Daoy (cell line): ENCODE data around the gene GMPR. TPM values are rescaled to one million over a fixed set of nuclear protein-coding genes. Genes with fewer than 3 reads are reported as not detected.

Source experiments
- DNase-seq: peaks from one replicate; pipeline ENCODE4 v3.0.0-alpha.2; 2015; ENCODE audit warnings: low read depth
- total RNA-seq: library from RNA; depleted of rRNA; stranded (reverse); fragments of >200 nt; shearing (Covaris generic); gene quantifications from 2 replicates; pipeline ENCODE4 v1.2.3, GENCODE V29; 2014

The GMPR gene
- total RNA-seq, 1 experiment from 2014 or later, result 6.5 TPM

- DNase-seq, result no peak
Measured at GRCh38 chr6:16302721-16303552, 64.5 kb downstream of the GMPR start.

DNA sequence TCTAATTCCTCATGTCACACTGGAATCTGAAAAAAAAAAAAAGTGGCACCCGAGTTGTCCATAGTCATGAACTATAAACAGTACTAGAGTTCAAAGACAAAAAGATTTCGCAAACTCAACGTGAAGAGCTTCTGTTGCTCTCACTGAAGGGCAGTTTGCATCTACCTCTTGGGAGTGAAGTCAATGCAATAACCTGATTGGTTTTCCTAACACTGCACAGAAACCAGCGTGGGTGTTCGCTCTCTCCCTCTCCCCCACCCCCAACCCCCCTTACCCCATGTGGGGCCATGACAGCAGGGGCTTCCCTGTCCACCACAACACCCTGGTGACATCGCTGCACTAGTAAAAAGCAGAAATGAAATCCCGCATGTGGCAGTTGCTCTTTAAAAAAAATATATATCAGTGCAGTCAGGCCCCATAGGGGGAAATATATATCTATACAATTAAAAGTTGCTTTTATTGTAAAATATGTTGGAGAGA lies 66.9 kb downstream of the GMPR start:
- DNase-seq, result no peak

- DNase-seq, result no peak
Measured at GRCh38 chr6:16305788-16306187, 67.4 kb downstream of the GMPR start.

GRCh38 chr6:16306334-16306733 lies 67.9 kb downstream of the GMPR start:
- no peak for DNase-seq

DNA sequence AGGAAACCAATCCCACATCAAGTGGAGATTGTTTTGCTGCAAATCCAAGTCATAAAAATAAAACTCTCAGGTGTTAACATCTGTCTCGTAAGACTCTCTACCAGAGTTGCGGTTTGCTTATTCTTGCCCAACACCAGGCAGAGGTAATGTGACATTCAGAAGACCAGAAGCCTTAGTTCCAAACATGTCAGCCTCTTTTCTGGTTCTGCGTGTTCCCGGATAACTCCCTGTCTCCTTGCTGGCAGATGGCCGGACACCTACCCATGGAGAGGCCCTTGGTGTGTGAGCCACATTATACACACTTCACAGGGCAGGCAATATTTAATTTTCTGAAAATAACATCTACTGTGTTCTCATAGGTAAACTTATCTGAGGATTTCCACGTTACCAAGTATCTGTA lies 73.4 kb downstream of the GMPR start:
- DNase-seq, result no peak

DNA sequence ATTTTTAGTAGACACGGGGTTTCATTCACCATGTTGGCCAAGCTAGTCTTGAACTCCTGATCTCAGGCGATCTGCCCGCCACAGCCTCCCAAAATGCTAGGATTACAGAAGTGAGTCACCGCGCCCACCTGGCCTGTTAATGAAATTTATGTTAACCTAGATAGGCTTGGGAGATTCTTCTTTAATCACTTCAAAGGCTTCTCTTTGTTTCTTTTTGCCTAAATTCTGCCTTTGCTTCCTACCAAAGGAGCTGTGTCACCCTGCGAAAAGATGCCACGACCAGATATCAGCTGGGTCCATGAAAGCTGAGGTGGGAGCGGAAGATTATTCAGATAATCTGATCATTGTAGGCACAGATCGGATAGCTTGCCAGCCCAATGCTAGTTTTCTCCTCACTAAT lies 75.3 kb downstream of the GMPR start:
- no peak for DNase-seq

GRCh38 chr6:16314296-16314695 lies 75.9 kb downstream of the GMPR start:
- no peak for DNase-seq

GRCh38 chr6:16316741-16317251 lies 78.4 kb downstream of the GMPR start:
- DNase-seq, result peak; percentile 83

GRCh38 chr6:16318538-16318937 lies 80.2 kb downstream of the GMPR start:
- DNase-seq, result peak; percentile 55

- DNase-seq, result no peak
Measured at GRCh38 chr6:16318953-16319720, 80.8 kb downstream of the GMPR start.

DNA sequence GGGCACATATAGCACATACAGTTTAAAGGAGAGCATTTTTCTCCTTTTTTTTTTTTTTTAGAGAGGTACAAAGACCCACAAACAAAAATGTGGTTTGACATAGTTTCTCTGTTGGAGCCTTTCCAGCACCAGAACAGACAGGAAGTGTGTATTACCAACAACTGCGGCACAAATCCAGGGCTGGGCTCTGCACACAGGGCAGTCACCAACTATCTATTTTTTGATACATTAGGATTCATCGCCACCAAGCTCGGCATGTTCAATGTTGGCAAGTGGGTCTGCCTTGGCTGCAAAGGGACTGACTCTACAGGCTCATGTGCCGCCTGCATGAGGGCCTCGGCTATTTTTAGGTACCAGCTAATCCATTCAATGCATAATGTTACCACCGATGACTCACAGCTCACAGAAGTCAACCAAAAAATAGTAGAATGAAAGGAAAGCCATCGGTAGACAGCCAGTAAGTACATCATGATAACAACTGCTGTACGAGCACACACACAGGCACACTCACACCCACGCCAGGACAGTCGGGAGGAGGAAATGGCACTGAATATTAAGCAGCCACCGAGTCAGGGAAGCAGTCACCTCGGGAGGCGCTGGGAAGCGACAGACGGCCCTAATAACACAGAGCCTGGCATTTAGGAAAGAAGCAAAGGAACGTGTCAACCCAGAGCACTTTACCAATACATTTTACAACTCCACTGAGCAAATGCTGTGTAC lies 81.6 kb downstream of the GMPR start:
- DNase-seq, result peak; percentile 92

GRCh38 chr6:16320533-16321340 lies 82.3 kb downstream of the GMPR start:
- DNase-seq, result no peak

DNA sequence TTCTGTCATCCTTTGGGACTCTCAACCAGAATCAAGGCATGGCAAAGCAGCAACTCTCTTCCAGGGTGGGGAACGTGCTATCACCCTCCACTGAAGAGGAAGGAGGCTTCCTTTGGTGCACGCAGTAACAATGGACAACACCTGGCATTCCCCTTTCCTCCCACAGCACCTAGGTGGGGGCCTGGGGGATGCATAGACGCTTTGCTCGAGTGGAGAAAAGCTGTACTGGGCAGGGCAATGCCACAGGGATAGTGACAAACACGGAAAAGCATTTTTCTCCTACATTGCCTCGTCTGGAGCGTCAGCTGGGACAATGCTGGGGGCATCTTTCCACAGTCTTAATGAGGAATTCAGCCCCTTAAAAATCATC lies 82.9 kb downstream of the GMPR start:
- DNase-seq, result no peak

DNA sequence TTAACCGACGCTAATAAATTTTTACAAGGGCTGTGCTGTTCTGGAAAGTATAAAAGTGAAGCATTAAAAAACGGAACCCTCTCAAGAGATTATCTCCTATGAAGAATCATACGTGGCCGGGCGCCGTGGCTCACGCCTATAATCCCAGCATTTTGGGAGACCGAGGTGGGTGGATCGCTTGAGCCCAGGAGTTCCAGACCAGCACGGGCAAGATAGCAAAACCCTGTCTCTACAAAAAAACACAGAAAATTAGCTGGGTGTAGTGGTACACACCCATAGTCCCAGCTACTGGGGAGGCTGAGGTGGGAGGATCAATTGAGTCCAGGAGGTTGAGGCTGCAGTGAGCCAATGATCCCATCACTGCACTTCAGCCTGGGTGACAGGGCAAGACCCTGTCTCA lies 83.4 kb downstream of the GMPR start:
- no peak for DNase-seq

DNA sequence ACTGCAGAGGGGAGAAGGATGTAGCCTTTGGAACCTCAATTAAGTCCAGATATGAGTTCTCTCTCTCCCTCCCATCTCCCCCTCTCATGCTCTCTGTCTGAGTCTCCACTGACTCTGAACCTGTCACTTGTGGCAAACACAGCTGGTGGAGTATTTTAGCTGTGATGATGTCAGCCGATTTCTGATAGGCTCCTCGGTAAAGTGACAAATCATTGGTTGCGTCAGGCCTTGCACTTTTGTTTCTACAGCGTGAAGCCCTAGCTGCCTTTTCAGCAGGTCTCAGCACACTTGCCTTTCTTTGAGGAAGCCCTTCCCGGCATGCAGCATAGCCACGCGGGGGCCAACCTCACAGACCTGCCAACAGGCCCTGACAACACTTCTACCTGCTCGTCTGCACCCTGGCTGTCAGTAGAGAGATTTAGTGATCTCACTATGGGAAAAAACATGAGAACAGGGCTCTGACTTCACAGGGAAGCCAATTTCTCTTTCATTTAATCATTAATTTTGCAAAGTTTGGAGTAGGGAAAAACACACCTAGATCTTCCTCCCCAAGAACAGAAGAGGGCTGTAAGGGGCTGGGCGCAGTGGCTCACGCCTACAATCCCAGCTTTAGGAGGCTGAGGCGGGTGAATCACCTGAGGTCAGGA lies 84.4 kb downstream of the GMPR start:
- peak; percentile 78 for DNase-seq

- no peak for DNase-seq
Measured at GRCh38 chr6:16324184-16324583, 85.8 kb downstream of the GMPR start.

DNA sequence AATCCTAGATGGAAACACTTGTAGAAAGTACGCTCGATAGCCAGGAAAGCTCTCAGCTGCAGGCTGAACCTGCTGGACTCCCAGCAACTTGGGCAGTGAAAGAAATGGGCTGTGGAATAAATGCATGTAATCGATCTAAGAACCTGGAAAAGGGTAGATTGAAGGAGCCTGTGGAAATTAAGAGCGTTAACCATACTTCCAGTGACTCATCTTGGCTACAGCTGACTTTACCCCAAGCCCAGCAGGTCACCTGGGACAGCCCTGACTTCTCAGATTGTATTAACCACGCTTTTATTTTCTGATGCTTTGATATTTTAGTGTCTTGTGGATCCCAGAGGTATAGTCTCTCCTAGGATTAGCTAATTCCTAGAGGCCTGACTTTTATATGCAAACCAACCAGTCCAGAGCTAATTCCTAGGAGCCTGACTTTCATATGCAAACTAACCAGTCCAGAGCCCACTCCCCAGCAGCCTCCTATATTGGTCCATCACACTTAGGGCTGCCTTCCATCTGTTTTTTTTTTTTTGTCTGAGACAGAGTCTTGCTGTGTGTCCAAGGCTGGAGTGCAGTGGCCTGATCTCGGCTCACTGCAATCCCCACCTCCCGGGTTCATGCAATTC lies 86.3 kb downstream of the GMPR start:
- DNase-seq, result no peak

DNA sequence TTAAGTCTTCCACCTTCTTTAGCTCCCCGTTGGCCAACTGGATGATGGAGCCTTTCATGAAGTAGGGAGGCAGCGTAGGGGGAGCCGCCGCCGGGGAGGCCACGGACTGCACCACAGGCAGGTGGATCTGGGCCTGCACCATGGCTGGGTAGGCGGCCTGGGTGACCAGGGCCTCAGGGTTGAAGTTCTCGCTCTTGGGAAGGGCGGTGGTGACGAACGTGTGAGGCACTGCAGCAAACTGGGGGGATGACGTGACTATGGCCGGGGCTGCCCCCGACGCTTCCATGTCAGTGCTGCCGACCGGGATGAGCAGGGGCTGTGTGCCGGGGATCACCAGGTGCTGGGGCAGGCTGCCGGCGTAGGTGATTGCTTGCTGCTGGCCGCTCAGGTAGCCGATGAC lies 88.1 kb downstream of the GMPR start:
- no peak for DNase-seq

- DNase-seq, result no peak
Measured at GRCh38 chr6:16326971-16327776, 88.8 kb downstream of the GMPR start.
